Measurements from ENCODE around the gene KCNH3.
A peak's percentile ranks its signal among the peaks of the same experiment; 100 is the strongest.

The KCNH3 gene

DNA sequence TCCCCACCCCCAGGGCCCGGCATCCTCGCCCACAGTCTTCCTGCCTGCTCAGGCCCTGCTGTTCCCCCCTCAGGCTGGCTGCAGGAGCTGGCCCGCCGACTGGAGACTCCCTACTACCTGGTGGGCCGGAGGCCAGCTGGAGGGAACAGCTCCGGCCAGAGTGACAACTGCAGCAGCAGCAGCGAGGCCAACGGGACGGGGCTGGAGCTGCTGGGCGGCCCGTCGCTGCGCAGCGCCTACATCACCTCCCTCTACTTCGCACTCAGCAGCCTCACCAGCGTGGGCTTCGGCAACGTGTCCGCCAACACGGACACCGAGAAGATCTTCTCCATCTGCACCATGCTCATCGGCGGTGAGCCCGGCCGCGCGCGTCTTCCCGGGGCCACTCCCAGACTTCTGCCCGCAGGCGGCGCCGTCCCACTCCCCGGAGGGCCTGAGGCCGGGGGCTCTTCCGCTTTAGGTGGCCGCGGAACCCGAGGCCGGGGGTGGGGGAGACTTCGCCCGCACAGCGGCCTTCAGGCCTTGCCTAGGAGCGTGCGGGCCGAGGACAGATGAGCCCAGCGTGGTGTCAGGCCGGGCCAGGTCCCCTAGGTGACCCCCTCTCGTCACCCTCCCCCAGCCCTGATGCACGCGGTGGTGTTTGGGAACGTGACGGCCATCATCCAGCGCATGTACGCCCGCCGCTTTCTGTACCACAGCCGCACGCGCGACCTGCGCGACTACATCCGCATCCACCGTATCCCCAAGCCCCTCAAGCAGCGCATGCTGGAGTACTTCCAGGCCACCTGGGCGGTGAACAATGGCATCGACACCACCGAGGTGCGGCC, 10.2 kb downstream of the KCNH3 start:
- peak; percentile 80 for DNase-seq

GRCh38 chr12:49549735-49550692, 11.2 kb downstream of the KCNH3 start:
- no peak for DNase-seq

DNA sequence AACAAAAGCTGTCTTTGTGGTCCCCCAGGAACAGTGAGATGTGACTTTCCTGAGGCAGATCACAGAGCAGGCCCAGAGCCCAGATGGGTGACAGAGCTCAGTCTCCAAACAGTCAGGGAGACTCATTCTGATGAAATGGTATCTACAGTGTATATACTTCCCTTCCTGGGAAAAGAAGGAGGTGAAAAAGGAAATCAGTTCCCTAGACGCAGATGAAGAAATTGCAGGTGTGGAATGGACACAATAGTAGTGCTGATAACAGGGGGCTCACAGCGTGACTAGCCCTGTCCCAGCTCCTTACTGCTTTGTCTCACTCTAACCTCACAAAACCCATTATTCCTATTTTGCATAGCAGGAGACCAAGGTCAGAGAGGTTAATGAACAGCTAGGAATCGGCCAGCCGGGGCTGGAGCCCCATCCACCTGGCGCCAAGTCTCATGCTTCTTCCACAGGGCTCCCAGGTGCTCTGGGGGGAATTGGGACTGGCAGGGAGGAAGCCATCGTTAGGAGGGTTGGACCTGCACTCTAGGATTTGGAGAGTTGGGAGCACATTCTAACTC, 11.9 kb downstream of the KCNH3 start:
- DNase-seq: no peak

DNA sequence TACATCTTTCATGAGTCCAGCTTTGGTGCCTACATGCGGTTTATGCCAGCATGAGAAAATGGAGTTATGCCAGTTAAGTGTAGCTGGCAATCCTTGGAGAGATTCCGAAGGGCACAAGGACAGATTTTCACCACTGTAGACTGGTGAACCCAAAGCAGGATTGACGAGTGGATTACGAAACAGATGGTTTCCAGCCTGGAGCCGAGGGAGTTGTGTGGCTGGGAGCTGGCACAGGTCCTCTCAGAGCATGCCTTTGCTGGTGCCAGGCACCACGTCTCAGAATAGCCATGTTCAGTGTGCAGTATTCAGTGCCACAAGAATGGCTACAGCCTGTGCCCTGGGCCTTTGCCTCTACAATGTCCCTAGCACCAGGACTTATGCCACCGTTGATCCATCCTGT, 13.2 kb downstream of the KCNH3 start:
- no peak for DNase-seq

- no peak for DNase-seq
Measured at GRCh38 chr12:49552425-49552824, 13.6 kb downstream of the KCNH3 start.

DNA sequence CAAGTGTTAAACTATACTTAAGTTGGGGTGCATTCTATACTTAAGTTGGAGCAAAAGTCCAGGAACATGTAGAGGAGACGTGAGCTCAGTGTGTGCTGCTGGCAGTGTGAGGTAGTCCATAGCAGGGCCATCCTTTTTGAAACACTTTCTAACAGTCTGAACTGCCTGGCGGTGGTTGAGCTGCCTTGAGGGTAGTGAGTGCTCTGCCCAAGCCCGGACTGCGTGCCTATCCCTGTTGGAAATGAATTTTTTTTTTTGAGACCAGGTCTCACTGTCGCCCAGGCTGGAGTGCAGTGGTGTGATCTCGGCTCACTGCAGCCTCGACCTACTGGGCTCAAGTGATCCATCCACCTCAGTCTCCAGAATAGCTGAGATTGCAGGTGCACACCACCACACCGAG, 14.1 kb downstream of the KCNH3 start:
- no peak for DNase-seq

- DNase-seq: no peak
Measured at GRCh38 chr12:49553512-49554088, 14.8 kb downstream of the KCNH3 start.

DNA sequence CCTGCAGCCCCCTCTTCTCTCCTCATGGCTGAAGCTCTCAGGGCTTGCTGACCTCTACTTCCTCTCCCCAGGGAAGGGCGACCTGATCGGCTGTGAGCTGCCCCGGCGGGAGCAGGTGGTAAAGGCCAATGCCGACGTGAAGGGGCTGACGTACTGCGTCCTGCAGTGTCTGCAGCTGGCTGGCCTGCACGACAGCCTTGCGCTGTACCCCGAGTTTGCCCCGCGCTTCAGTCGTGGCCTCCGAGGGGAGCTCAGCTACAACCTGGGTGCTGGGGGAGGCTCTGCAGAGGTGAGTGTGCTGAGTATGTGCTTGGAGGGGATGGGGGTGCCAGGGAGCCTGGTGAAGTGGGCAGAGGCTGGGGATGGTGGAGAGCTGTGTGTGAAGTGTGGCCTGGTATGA, 15.4 kb downstream of the KCNH3 start:
- no peak for DNase-seq

GRCh38 chr12:49555631-49556390, 17.0 kb downstream of the KCNH3 start:
- DNase-seq: no peak

GRCh38 chr12:49556391-49557186, 17.8 kb downstream of the KCNH3 start:
- no peak for DNase-seq

DNA sequence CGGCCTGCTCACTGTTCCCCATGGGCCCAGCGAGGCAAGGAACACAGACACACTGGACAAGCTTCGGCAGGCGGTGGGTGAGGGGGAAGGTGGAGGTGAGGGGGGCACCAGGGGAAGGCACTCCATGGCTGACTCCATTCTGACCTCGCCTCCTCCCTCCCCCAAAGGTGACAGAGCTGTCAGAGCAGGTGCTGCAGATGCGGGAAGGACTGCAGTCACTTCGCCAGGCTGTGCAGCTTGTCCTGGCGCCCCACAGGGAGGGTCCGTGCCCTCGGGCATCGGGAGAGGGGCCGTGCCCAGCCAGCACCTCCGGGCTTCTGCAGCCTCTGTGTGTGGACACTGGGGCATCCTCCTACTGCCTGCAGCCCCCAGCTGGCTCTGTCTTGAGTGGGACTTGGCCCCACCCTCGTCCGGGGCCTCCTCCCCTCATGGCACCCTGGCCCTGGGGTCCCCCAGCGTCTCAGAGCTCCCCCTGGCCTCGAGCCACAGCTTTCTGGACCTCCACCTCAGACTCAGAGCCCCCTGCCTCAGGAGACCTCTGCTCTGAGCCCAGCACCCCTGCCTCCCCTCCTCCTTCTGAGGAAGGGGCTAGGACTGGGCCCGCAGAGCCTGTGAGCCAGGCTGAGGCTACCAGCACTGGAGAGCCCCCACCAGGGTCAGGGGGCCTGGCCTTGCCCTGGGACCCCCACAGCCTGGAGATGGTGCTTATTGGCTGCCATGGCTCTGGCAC, 18.5 kb downstream of the KCNH3 start:
- no peak for DNase-seq

DNA sequence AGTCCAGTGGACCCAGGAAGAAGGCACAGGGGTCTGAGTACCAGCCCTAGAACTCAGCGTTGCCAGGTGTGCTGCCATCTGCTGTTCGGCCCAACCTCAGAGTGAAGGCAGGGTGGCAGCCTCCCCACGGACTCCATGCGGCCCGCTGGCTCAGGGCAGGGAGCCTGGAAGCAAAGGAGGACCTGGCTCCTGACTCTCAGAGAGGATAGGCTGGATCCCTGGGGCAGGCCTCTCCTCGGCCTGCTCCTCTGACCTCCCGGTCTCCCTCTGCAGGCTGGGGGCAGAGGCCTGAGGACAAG, 19.0 kb downstream of the KCNH3 start:
- no peak for DNase-seq

DNA sequence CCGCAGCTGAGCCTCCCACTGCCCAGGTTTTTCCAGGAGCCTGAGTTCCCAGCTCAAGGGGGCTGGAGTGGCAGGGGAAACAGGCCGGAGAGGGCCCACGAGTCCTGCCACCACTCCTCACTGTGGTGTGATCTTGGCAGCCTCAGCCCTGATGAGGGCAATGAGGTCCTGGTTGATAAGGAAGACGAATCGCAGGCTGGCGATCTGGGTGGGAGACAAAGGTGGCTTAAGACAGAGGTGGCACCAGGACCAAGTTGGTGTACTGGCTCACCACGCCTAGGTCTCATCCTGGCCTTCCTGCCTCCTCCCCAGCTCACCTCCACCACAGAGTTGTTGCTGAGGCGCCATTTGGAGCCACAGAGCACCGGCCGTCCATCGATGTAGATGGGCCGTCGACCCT, 19.7 kb downstream of the KCNH3 start:
- no peak for DNase-seq

DNA sequence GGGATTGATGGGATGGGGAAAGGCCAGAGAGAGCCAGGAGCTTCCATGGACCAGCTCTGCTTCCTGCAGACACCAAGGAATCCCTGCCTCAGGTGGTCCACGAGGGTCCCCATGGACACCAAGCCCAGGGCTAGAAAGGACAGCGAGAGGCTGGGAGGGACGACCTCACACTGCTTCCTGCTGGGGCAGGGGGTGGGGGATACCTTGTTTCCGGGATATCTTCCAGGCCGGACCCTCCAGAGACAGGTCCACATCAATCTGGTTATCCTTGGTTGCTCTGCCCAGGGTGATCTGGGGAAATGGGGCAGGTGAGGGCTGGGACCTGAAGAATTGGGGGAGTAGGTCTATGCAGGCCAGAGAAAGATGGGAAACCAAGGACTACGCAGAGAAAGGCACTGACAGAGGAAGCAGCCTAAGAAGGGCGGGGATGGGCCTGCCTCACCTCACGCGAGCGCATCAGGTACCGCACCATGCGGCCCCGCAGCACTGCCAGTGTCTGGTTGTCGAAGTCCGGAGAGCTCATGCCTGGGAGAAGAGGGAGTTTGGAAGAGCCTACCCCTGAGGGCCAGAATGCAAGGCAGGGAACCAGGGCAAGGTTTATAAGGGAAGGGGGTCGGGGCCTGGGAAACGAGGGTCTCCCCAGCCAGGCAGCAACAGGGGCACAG, 20.3 kb downstream of the KCNH3 start:
- no peak for DNase-seq

- no peak for DNase-seq
Measured at GRCh38 chr12:49560695-49561094, 21.9 kb downstream of the KCNH3 start.

- DNase-seq: no peak
Measured at GRCh38 chr12:49562233-49562632, 23.4 kb downstream of the KCNH3 start.

GRCh38 chr12:49562831-49563230, 24.0 kb downstream of the KCNH3 start:
- DNase-seq: no peak

DNA sequence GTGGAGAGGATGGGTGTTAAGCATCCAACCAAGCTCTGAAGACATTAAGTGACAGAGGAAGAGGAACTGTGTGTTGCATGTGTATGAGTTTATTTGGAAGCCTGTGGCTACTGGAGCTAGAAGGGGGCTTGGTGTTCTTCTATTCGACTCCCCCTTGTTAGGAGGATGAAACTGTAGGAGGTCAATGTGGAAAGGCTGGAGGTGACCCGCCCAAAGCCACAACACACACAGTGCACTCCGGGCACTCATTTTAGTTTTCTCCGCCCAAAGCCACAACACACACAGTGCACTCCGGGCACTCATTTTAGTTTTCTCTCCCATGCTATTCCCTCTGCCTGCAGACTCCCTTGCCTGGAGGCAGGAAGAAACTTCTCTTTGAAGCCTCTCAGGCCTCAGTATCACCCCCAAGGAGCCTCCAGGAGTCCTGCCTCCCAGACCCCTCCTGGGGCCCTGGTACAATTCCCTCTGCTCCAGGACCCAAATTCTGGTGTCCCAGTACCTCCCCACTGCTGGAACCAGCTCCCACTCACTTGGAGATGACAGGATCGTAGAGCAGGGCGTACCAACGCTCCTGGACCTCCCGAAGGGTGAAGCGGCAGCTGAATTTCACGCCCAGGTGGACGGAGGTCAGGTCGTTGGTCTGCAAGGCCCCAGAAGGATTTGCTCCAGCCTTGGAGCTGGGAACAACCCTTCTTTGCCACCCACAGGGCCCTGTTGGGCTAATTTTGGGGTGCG, 25.3 kb downstream of the KCNH3 start:
- DNase-seq: no peak

DNA sequence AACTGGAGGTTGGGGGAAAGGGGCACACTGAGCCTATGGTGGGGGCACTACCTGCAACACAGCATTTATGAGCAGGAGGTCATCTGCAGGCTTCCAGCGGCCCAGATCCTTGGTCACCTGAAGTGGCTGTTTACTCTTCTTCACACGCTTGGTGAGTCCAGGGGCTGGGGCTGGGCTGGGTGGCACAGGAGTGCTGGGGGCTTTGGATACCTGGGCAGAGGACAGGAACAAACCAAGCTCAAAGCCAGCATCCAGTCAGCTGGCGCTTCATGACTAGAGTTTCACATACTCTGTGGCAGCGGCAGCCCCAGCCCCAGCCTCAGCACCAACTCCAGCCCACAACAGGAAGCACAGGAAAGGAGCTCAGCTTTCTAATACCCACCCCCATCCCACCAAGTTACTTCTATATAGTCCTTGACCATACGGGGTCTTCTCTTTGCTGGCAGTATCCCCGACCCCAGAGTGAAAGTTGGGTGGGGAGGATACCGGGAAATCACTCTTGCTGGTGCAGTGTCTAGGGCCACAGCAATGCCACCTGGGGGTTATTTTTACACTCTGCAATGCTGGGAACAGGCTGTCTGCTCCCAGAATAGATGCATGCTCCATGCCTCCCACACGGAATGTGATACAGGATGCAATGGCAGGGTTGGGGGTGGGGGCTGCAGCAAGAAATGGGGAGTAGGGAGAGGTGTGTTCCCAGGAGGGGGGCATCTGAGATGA, 26.0 kb downstream of the KCNH3 start:
- no peak for DNase-seq
